Endometrial microvascular endothelial cells (primary cell): Measurements from ENCODE around the gene DDRGK1. TPM values are rescaled to one million over a fixed set of nuclear protein-coding genes. Genes with fewer than 3 reads are reported as not detected.
"Not testable (repeated sequence)": the region's sequence is repeated elsewhere in the genome, so short reads cannot be mapped to it uniquely, and the experiment has no call there.

Source experiments
- in situ Hi-C: cut with HindIII; loops from 2 replicates; pipeline ENCODE4 v1.10.0; 2017; ENCODE audit warnings: low sequenced_read_pairs, low pct_unique_long_range_greater_than_20kb; ENCODE audit errors: inconsistent ontology term
- total RNA-seq: library from RNA; depleted of rRNA; stranded (reverse); fragments of >200 nt; gene quantifications from one replicate; pipeline ENCODE4 v1.2.3, GENCODE V29; 2015; ENCODE audit errors: inconsistent ontology term

Gene DDRGK1
- total RNA-seq, 1 donor from 2014 or later, result 56.7 TPM

DNA sequence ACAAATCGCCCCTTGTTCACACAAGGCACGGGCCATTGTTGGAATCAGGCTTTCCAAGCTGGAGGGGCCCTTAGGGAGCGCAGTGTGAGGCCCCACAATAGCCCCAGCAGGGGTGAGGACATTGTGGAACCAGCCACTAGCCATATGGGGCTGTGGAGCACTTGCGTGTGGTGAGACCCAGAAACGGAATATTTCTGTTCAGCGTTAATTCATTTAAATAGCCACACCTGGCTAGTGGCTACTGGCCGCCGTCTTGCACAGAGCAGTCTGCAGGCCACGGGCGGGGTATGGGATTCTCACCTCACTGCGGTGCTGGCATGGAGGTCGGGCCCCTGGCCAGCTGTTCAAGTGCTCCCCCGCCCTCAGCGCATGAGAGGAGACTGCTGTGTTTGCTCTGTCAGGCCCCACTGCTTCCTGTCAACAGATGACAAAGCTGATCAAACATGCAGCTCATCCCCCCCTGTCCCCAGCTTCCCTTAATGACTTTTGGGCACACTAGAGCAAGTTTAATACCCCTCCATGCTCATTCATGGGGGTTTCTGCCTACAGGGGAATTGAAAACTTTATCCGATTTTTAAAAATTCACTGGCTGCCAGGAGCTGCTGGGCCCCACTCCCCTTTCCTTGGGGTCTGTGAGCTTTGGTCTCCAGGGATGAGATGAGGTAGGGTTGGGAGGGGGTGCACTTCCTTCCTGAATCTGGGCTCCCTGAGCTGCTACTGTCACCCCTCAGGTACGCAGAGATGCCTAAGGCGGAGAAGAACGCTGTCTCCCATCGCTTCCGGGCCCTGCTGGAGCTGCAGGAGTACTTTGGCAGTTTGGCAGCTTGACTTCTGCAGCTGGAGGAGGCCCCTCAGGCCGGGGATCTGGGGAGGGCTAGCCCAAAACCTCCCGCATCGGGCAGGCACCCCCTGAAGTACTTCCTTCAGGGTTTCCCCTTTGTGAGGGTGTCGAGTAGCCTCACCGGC, 18.4 kb upstream of the DDRGK1 start:
- in situ Hi-C loops, result no loop called here

GRCh38 chr20:3221398-3222226, 17.1 kb upstream of the DDRGK1 start:
- in situ Hi-C loops, result no loop called here

- in situ Hi-C loops, result no loop called here
Observed at GRCh38 chr20:3218307-3218988, 14.0 kb upstream of the DDRGK1 start.

GRCh38 chr20:3215359-3215917, 11.0 kb upstream of the DDRGK1 start:
- in situ Hi-C loops, result not testable (repeated sequence)

DNA sequence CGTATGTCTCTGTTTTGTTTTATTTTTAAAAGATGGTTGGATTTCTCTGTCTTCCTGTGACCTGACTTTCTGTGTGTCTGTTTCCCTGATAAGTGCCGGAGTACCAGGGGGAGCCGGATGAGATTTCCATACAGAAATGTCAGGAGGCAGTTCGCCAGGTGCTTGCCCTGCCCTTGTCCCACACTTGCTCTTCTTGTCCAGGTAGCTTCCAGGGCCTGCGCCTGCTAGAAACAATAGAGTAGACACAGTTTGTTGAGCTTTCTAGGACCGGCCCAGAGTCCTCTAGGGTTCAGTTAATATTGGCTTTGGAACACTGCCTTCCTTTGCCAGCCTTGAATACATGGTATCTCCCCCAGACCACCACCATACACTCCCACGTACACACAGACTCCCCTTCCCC, 8.7 kb upstream of the DDRGK1 start:
- in situ Hi-C loops, result no loop called here

- in situ Hi-C loops, result no loop called here
Observed at GRCh38 chr20:3210346-3210745, 5.9 kb upstream of the DDRGK1 start.

DNA sequence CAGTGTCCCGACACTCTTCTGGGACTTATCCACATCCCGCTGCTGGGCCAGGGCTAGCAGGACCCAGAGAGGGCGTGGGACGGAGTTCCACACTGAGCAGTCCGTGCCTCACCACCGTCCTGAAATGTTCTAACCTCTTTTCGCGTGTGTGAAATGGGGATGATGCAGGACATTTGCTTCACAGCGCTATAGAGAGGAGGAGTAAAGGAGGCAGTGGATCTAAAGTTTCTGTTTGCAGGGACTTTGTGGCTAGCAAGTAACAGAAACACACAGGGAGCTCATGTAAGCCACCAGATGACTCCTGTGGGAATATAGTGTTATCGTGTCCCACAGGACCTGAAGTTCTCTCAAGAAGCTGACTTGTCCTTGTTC, 5.5 kb upstream of the DDRGK1 start:
- in situ Hi-C loops, result no loop called here

- in situ Hi-C loops, result no loop called here
Observed at GRCh38 chr20:3209257-3209945, 4.9 kb upstream of the DDRGK1 start, which contains the start of gene ITPA. ITPA (plus strand) TSS chr20:3209498; CDS start chr20:3209552, 54 bp downstream.

GRCh38 chr20:3208786-3209256, 4.3 kb upstream of the DDRGK1 start:
- in situ Hi-C loops, result no loop called here

DNA sequence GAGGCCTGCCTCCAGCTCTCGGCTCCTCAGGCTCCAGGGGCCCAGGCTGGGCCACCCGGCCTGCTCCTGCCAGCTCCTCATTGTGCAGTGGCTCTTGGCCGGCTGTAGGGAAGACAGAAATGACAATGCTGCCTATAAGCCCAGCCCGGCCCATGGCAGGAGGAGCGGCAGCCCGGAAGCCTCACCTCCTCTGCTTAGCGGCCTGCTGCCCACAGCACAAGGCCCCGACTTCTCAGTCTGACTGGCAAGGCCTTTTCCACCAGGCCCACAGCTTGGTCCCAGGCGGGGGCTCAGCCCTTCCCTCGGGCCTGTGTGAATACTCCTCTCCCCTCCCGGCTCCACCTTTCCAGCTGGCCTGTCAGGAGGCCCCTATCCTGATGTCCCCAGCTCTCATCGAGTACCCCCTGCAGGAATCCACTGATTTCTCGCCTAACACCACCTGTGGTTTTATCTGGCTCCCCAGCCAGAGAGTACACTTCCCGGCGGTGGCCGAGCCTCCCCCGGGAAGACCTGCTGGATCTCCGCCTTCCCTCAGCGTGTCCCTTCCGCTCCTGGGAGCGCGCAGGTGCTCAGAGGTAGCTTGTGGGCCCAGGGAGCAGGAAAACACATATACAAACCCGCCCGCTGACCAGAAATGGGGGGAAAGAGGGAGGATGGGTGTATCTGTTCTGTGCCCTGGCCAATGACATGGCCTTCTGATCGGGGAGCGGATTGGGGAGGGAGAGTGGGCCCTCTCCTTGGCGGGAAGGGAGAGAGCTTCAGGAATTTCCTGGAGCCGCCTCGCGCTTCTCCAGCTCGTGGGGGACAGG, 963 bp downstream of the DDRGK1 start:
- in situ Hi-C loops, result no loop called here

DNA sequence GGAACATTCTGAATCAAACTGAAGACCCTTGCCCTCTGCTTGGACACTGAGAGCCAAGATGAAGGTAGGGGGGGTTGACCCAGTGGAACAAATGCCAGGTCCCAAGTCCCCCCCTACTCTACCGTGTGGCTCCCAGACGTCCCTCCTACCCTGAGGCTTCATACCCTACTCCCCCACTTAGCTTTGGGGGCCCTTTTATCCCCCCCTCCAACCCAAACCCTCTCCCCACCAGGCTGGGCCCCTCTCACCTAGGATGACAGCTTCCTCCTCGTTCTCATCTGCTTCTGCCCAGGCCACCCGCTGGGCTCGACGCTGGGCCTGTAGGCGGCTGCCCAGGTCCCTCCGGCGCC, 1.5 kb downstream of the DDRGK1 start:
- in situ Hi-C loops, result no loop called here

DNA sequence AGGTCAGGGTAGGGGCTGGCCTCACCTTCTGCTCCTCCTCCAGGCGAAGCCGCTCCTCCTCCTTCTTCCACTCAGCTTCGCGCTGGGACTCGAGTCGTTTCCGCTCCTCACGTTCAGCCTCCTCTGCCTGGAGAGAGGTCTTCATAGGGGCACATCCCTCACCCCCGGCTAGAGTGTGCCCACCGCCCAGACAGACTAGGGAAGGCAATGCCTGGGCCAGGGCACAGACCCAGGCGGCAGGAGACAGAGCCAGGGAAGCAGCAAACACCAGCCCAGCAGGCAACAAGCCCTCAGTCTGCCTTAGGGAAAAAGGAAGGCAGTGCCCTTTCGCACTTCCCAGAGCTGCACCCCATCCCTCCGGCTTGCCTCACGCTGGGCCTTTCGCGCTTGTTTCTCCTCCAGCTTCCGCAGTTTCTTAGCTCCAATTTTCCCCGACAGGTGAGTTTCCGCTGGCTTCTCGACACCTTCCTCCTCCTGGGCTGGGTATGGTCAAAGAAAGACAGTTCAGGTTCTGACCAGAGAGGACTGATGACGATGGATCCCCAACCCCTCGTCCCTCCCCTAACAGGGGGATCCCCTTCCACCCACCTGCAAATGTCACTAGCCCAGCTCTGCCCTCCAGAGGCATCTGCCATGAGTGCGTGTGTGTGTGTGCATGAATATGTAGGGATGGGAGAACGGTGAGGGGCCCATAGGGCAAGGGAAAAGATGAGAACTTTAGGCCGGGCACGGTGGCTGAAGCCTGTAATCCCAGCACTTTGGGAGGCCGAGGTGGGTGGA, 4.3 kb downstream of the DDRGK1 start:
- in situ Hi-C loops, result no loop called here

DNA sequence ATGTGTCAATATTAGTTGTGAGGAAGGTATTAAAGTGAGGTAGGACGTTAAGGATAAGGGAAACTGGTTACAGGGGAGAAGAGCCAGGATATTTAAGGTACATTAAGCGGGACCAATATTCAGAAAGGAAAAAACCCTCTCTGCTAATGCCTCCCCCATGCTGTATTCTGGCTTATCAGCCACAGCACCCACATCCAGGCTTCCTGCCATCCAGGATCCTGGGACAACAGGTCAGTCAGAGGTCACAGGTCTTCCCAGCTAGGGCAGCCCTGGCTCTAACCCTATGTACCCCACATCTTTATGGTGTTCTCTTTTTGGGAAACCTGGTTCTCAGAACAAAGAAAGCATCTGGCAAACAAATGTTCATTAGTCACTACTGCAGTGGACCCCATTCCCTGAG, 5.3 kb downstream of the DDRGK1 start:
- in situ Hi-C loops, result no loop called here

DNA sequence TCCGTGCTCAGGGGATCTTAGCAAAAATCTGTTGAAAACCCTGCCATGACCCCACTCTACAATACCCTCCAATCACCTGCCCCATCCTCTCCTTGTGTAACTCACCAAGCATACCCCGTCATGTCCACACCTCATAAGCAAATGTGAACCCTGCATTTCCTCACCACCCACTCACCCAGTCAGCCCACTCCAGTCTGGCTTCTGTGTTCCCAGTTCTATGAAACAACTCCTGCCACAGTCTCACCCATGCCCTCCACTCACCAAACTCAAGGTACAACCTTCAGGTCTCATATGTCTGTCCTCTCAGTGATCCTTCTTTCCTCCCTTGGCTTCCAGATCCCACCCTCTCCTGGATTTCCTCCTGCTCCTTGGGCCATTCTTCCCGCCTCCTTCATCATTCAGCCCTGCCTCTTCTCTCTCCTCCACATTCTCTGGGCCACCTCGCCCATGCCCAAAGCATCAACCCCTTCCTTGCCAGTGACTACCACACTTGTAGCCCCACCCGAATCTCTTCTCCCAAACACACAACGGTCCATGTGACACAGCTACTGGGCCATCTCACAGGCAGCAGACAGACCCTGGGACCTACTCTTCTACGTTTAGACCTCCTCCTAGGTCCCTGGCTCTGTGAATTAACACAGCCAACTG, 8.8 kb downstream of the DDRGK1 start:
- in situ Hi-C loops, result no loop called here

- in situ Hi-C loops, result no loop called here
Observed at GRCh38 chr20:3194617-3195280, 9.7 kb downstream of the DDRGK1 start.
